NB4 (cell line): ENCODE data around the gene KCNJ3.

Experiments used
- DNase-seq: peaks from one replicate; pipeline ENCODE4 v3.0.0; 2010; ENCODE audit warnings: low read depth
- H3K4me3 ChIP-seq: one replicate; pipeline ENCODE4 v1.5.1; 2011; ENCODE audit warnings: mild to moderate bottlenecking, low read depth, low read length, moderate library complexity
- CTCF ChIP-seq: IDR thresholded peaks from one replicate; pipeline ENCODE4 v1.5.1; 2012; ENCODE audit warnings: low read depth, low read length
- MAX ChIP-seq: IDR thresholded peaks from 2 replicates; pipeline ENCODE4 v1.6.1; 2011; ENCODE audit warnings: low read depth, low read length
- MYC ChIP-seq: IDR thresholded peaks from 2 replicates; pipeline ENCODE4 v1.6.1; 2011; ENCODE audit warnings: low read depth, low read length
- POLR2A ChIP-seq: IDR thresholded peaks from 2 replicates; pipeline ENCODE4 v1.6.1; 2011; ENCODE audit warnings: mild to moderate bottlenecking; ENCODE audit not compliant: insufficient read length; ENCODE audit errors: extremely low read depth

The KCNJ3 gene

GRCh38 chr2:154698296-154698720 is at the start of gene KCNJ3:
TSS of gene KCNJ3 (plus strand) at chr2:154698695. CDS start at chr2:154698776, 81 bp downstream.
- no peak for DNase-seq
- H3K4me3 ChIP-seq, result no peak within 1 kb of the TSS
- TF ChIP-seq POLR2A (no peak), CTCF (no peak), MYC (no peak), MAX (no peak)

- no peak overlapping the region for H3K4me3 ChIP-seq
- TF ChIP-seq CTCF, result no peak
- no peak for TF ChIP-seq MAX
- TF ChIP-seq MYC, result no peak
- TF ChIP-seq POLR2A, result no peak
These were observed 43.0 kb upstream of the KCNJ3 start for GRCh38 chr2:154655499-154655898.

GRCh38 chr2:154658854-154659253 is 39.6 kb upstream of the KCNJ3 start:
- no peak overlapping the region for H3K4me3 ChIP-seq
- TF ChIP-seq MAX, result no peak
- TF ChIP-seq CTCF, result no peak
- no peak for TF ChIP-seq MYC
- no peak for TF ChIP-seq POLR2A
- no peak for DNase-seq

More at GRCh38 chr2:154655499-154655898, 43.0 kb upstream of the KCNJ3 start:
- no peak for DNase-seq

- H3K4me3 ChIP-seq, result no peak overlapping the region
- no peak for DNase-seq
- no peak for TF ChIP-seq CTCF
These were observed 34.2 kb upstream of the KCNJ3 start for GRCh38 chr2:154664248-154664647.

- no peak overlapping the region for H3K4me3 ChIP-seq
- no peak for DNase-seq
- TF ChIP-seq CTCF, result no peak
- no peak for TF ChIP-seq MYC
- no peak for TF ChIP-seq POLR2A
- TF ChIP-seq MAX, result no peak
These were observed 28.4 kb upstream of the KCNJ3 start for GRCh38 chr2:154670083-154670482.

- TF ChIP-seq MAX (no peak), MYC (no peak), POLR2A (no peak), CTCF (no peak)
- no peak for DNase-seq
- H3K4me3 ChIP-seq, result no peak overlapping the region
These were observed 24.8 kb upstream of the KCNJ3 start for GRCh38 chr2:154673694-154674093.
